ENCODE measurements around the gene MBD5.
A peak's percentile ranks its signal among the peaks of the same experiment; 100 is the strongest.
"Not testable (repeated sequence)": the region's sequence is repeated elsewhere in the genome, so short reads cannot be mapped to it uniquely, and the experiment has no call there.

MBD5 gene

DNA sequence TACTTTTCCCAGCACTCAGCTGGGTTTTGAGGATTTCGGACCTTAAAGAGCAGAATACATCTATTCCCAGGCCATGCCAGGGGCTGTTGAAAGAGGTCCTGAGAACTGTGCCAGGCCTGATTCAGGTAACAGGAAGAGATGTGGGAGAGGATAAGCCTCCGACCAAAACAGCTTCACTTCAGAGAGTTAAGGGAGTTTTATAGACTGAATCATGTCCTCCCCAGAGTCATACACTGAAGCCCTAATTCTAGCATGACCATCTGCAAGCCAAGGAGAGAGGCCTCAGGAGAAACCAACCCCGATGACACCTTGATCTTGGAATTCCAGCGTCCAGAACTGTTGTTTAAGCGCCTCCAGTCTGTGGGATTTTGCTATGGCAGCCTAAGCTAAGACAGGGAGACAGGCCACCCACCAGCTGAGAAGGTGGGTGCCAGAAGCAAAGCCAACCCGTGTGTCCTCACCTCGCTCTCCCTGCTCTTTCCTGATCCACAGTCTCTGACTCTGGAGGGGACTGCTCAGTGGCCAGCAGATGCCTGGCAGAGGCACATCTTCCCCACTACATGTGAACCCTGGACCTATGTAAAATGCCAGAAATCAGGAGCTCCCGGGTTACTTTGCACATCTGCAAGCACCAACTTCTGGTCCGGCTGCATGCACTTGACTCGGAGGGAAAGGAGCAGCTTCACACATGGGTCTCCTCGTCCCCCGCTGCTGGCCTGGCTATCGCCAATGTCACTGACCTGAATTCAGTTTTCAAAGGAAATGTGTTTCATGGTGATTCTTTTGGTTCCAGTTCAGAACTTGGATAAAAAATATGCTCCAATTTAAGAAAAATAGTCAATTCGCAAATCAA, 506.8 kb downstream of the MBD5 start:
- peak in 2 of 6 experiments; percentile 4 to 5 for DNase-seq

- peak in 4 of 6 experiments; percentile 10 to 83 (median 78) for DNase-seq
Measured at GRCh38 chr2:148528356-148529064, 507.6 kb downstream of the MBD5 start.

DNA sequence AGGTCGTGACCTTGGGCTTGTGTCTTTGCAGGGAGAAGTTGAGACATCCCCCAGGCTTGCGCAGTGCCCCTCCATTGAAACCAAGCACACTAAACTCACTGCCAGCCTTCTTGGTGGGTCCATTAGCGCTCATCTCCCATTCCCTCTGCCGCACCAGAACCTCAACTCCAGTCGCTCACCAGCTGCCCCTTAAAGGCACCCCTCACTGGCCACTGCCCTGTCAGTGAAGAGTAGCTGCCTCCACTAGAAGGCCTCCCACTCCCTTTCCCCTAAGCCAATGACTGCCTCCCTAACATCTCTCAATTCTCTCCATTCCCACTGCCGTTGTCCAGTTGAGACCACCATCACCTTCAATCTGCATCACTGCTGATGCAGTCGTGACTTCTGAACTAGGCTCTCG, 508.9 kb downstream of the MBD5 start:
- no peak for DNase-seq

- DNase-seq, result no peak
Measured at GRCh38 chr2:148530350-148530749, 509.5 kb downstream of the MBD5 start.

- DNase-seq, result no peak
Measured at GRCh38 chr2:148531235-148531634, 510.3 kb downstream of the MBD5 start.

GRCh38 chr2:148531669-148532428, 511.0 kb downstream of the MBD5 start:
- no peak for DNase-seq

- DNase-seq, result no peak
Measured at GRCh38 chr2:148533004-148533403, 512.1 kb downstream of the MBD5 start.

- no peak for DNase-seq
Measured at GRCh38 chr2:148533685-148534084, 512.8 kb downstream of the MBD5 start.

GRCh38 chr2:148534416-148535204, 513.7 kb downstream of the MBD5 start:
- no peak for DNase-seq

DNA sequence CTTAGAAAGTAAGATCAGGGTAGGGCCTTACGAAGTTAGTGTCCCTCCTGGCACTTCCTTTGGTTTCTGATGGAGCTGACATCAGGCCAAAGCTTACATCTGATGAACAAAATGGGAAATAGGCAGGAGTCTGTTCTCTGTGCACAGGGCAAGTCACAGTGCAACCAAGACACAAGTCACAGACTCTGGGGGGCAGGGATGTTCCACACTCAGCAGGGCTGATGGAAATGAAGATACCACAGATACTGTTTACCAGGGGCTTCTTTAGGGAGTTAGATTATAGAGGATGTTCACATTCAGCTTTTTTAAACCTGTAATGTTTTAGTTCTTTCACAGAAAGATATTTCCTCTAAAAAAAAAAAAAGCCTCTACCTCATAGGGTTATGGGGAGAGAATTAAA, 517.5 kb downstream of the MBD5 start:
- DNase-seq, result no peak

DNA sequence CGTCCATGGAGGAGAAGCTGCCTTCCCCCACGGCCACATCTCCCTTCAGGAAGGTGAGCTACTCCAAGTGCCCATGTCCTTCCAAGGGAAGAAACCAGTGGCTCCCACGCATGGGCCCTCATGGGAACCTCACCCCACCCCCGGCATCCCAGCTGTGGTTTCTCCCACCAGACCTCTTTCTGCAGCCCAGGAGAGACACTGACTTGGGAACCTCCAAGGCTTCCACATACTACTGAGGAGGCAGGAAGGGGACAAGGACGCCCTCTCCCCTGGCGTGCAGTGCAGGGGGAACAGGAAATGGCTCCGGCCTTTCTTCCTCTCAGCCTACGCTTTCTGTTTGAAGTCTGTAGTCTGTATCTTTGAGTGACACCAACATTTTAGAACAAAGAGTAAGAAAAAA, 519.1 kb downstream of the MBD5 start:
- DNase-seq, result peak in 4 of 6 experiments; percentile 8 to 30 (median 12)

- DNase-seq, result no peak
Measured at GRCh38 chr2:148541792-148542191, 520.9 kb downstream of the MBD5 start.

- DNase-seq, result no peak
Measured at GRCh38 chr2:148542614-148543013, 521.7 kb downstream of the MBD5 start.

GRCh38 chr2:148543088-148543540, 522.2 kb downstream of the MBD5 start:
- not testable (repeated sequence) for DNase-seq

DNA sequence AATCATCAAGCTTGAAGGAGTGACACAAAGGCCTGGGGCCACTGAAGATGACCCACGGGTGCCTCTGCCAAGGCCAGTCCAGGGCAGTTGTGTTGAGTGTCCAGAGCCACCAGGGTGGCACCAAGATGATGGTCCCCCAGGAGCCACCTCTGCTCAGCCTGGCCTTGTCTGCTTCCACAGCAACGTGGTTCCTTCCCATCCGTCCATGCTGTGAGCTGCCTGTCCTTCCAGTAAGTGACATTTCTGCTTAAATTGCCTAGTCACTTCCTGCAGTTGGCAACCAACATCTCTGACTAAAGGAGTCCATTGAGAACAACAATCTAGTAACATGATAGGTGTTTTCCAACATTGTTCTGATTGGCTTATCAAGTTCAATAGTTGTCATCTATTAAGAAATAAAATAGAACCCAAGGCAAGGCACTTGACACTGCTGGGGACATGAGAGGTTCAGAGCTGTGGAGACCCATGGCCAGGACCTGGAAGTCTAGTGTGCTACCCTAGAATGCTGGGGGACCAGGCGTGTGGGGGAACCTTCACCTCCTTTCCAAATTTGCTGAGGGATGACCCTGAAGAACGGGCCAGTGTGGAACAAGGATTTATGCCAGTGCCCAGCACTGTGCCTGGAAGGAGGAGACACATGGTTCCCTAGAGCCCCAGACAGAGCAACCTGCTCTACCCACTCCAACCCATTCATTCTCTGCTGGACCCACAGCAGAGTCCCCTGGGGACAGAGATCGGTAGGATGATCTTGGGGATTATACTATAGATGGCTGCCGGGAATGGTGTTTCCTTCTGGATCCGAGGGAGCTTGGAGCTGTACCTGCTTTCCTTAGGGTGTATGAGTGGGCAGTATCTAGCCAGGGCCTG, 524.7 kb downstream of the MBD5 start:
- DNase-seq, result no peak

DNA sequence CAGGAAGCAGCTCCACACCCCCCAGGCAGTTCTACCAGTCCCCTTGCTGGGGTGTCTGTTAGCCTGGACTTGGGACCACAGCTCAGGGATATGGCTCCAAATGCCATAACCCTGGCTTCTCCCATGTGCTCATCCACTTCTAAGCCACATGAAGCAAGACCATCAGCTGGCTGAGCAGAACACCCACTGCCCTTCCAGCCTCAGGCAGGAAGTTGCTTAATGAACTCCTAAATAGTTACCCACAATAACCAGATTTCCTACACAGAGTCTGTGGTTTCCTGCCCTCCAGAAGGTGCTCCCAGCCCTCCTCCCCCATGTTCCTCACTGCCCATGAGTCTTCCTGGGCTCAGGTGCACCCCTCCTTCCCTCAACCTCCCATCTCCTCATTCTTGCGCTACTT, 525.4 kb downstream of the MBD5 start:
- no peak for DNase-seq

- no peak for DNase-seq
Measured at GRCh38 chr2:148548716-148549400, 528.0 kb downstream of the MBD5 start.

- DNase-seq, result peak in 4 of 6 experiments; percentile 3 to 74 (median 50)
Measured at GRCh38 chr2:148552675-148553331, 531.9 kb downstream of the MBD5 start.

GRCh38 chr2:148553332-148553887, 532.5 kb downstream of the MBD5 start:
- peak in 2 of 6 experiments; percentile 38 to 74 for DNase-seq

Data from stimulated activated naive CD4-positive, alpha-beta T cell (primary cell).